Measurements from ENCODE around the gene PRKRIP1.

Gene PRKRIP1

GRCh38 chr7:102409340-102409739 is 13.2 kb downstream of the PRKRIP1 start:
- TF ChIP-seq CTCF (IDR thresholded peaks at IDR 0.05; ENCODE audit: extremely low read depth, insufficient read depth, missing control alignments): no peak
- in situ Hi-C loops (cut with MboI; ENCODE audit: low pct_unique_long_range_greater_than_20kb, low sequenced_read_pairs, unreplicated experiment): no loop called here
- DNase-seq (ENCODE audit: low spot score): no peak

- no peak for DNase-seq (ENCODE audit: low spot score)
- no peak for TF ChIP-seq CTCF (IDR thresholded peaks at IDR 0.05; ENCODE audit: extremely low read depth, insufficient read depth, missing control alignments)
- in situ Hi-C loops (cut with MboI; ENCODE audit: low pct_unique_long_range_greater_than_20kb, low sequenced_read_pairs, unreplicated experiment): loop anchor here (5.0 kb wide), 1 partner anchor 37 kb away; no protein-coding TSS in a partner anchor
These were observed 14.0 kb downstream of the PRKRIP1 start for GRCh38 chr7:102410123-102410522.

- no peak for DNase-seq (ENCODE audit: low spot score)
- in situ Hi-C loops (cut with MboI; ENCODE audit: low pct_unique_long_range_greater_than_20kb, low sequenced_read_pairs, unreplicated experiment): loop anchor here (5.0 kb wide), 1 partner anchor 36 kb away; no protein-coding TSS in a partner anchor
- no peak for TF ChIP-seq CTCF (IDR thresholded peaks at IDR 0.05; ENCODE audit: extremely low read depth, insufficient read depth, missing control alignments)
These were observed 14.8 kb downstream of the PRKRIP1 start for GRCh38 chr7:102410918-102411317.

GRCh38 chr7:102412548-102412947 is 16.4 kb downstream of the PRKRIP1 start:
- in situ Hi-C loops (cut with MboI; ENCODE audit: low pct_unique_long_range_greater_than_20kb, low sequenced_read_pairs, unreplicated experiment): loop anchor here (5.0 kb wide), 1 partner anchor 35 kb away; no protein-coding TSS in a partner anchor
- DNase-seq (ENCODE audit: low spot score): no peak
- TF ChIP-seq CTCF (IDR thresholded peaks at IDR 0.05; ENCODE audit: extremely low read depth, insufficient read depth, missing control alignments): peak; percentile 56

GRCh38 chr7:102413091-102413490 is 16.9 kb downstream of the PRKRIP1 start:
- DNase-seq (ENCODE audit: low spot score): no peak
- no peak for TF ChIP-seq CTCF (IDR thresholded peaks at IDR 0.05; ENCODE audit: extremely low read depth, insufficient read depth, missing control alignments)
- in situ Hi-C loops (cut with MboI; ENCODE audit: low pct_unique_long_range_greater_than_20kb, low sequenced_read_pairs, unreplicated experiment): loop anchor here (5.0 kb wide), 1 partner anchor 34 kb away; no protein-coding TSS in a partner anchor

- DNase-seq (ENCODE audit: low spot score): no peak
- no peak for TF ChIP-seq CTCF (IDR thresholded peaks at IDR 0.05; ENCODE audit: extremely low read depth, insufficient read depth, missing control alignments)
- in situ Hi-C loops (cut with MboI; ENCODE audit: low pct_unique_long_range_greater_than_20kb, low sequenced_read_pairs, unreplicated experiment): loop anchor here (5.0 kb wide), 1 partner anchor 34 kb away; no protein-coding TSS in a partner anchor
These were observed 17.4 kb downstream of the PRKRIP1 start for GRCh38 chr7:102413611-102414010.
